ENCODE results near the gene RNU1-3.
"Not testable (repeated sequence)": the region's sequence is repeated elsewhere in the genome, so short reads cannot be mapped to it uniquely, and the experiment has no call there.

RNU1-3 gene

GRCh38 chr1:16639091-16640031, 27.4 kb downstream of the RNU1-3 start:
- DNase-seq (ENCODE audit: low read depth in 2 of 2), result not testable (repeated sequence)

GRCh38 chr1:16637941-16638778, 28.6 kb downstream of the RNU1-3 start:
- not testable (repeated sequence) for DNase-seq (ENCODE audit: low read depth in 2 of 2)

DNA sequence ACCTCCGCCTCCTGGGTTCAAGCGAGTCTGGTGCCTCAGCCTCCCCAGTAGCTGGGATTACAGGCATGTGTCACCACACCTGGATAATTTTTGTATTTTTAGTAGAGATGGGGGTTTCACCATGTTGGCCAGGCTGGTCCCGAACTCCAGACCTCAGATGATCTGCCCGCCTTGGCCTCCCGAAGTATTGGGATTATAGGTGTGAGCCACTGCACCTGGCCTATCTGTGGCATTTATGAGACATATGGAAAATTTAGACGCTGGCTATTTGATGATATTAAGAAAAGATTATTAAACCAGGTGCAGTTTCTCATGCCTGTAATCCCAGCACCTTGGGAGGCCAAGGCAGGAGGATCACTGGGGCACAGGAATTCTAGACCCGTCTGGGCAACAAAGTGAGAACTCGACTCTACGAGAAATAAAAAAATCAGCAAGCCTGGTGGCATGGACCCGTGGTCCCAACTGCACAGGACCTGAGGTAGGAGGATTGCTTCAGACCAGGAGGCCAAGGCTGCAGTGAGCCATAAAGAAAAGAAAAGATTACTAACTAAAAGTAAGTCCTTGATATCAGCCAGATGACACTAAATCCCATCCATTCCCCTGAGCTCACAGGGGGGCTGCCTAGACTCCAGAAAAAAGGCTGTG, 30.1 kb downstream of the RNU1-3 start:
- not testable (repeated sequence) for DNase-seq (ENCODE audit: low read depth in 2 of 2)

GRCh38 chr1:16635959-16636358, 30.8 kb downstream of the RNU1-3 start:
- DNase-seq (ENCODE audit: low read depth in 2 of 2), result not testable (repeated sequence)

DNA sequence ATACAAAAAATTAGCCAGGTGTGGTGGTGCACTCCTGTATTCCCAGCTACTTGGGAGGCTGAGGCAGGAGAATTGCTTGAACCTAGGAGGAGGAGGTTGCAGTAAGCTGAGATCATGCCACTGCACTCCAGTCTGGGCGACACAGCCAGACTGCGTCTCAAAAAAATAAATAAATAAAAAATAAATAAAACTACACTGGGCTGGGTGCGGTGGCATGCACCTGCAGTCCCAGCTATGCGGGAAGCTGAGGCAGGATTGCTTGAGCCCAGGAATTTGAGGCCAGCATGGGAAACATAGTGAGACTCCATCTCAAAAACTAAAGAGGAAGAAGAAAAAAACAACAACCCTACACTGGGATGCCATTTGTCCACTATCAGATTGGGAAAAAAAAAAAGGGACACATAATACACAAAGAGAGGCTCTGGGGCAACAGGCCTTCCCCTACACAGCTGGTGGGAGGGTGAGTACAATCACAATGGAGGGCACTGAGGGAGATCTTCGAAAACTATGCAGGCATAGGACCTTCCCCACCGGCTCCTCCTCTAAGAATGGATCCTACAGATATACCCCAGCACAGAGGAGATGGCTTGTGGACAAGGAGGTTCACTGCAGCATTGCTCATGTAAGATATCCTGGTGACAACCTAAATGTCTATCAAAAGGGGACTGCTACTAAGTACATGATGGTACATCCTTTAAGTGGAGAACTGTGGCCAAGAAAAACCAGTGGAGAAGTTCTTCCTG, 33.0 kb downstream of the RNU1-3 start:
- not testable (repeated sequence) for DNase-seq (ENCODE audit: low read depth in 2 of 2)

DNA sequence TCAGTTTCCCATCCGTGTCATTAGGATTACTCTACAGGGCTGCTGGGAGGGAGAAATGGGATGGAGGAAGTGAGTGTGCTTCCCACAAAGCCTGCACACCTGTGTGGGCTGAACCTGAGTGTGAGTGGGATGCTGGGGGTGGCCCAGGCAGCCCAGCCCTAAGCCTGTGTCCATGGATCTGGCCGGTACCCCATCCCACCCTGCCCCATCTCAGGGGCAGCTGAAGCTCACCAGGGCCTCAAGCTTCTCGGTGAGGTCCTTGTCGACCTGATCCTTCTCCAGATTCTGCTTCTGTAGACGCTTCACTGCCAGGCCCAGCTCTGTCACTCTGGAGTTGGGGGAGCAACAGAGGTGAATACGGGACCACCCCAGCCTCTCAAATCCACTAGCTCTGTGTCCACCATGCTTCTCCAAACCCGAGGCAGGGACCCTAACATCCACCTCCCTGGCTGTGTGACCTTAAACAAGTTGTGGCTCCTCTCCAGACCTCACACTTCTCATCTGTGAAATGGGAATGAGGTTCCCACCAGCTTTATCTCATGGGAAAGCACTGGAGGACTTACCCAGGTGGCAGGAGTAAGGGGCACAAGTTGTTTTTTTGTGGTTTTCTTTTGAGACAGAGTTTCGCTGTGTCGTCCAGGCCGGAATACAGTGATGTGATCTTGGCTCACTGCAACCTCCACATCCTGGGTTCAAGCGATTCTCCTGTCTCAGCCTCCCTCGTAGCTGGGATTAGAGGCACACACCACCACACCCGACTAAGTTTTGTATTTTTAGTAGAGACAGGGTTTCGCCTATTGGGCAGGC, 34.5 kb downstream of the RNU1-3 start:
- DNase-seq (ENCODE audit: low read depth in 2 of 2), result not testable (repeated sequence)

- no peak for DNase-seq (ENCODE audit: low read depth in 2 of 2)
Observed at GRCh38 chr1:16631248-16632043, 35.3 kb downstream of the RNU1-3 start.

GRCh38 chr1:16630661-16631247, 36.0 kb downstream of the RNU1-3 start:
- DNase-seq (ENCODE audit: low read depth in 2 of 2), result no peak

DNA sequence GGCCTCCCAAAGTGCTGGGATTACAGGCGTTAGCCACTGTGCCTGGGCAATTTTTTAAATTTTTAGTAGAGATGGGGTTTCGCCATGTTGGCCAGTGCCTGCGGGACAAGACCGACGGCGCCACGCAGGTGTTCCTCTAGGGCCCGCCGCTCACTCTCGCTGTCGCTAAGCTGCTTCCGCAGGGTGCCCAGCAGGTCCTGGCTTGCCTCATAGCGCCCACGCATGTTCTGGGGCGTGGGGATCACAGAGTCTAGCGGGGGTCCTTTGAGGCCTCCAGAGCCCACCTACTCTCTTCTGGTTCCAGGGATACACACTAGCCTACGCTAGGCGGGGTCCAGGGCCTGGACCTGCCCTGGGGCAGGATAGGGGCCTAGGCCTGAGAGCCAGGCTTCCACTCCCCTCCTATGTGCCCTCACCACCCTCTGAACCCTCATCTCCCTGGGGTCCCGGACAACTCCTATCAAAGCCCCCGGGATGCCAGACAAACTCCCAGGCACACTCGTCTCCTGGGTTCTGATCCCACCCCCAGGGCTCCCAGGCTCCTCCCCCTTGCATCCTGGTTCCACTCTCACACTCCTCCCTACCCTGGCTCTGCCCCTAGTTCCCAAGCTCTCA, 36.7 kb downstream of the RNU1-3 start:
- not testable (repeated sequence) for DNase-seq (ENCODE audit: low read depth in 2 of 2)

- DNase-seq (ENCODE audit: low read depth in 2 of 2), result no peak
Observed at GRCh38 chr1:16628361-16629111, 38.2 kb downstream of the RNU1-3 start.

GRCh38 chr1:16626409-16626983, 40.3 kb downstream of the RNU1-3 start:
- DNase-seq (ENCODE audit: low read depth in 2 of 2), result not testable (repeated sequence)

DNA sequence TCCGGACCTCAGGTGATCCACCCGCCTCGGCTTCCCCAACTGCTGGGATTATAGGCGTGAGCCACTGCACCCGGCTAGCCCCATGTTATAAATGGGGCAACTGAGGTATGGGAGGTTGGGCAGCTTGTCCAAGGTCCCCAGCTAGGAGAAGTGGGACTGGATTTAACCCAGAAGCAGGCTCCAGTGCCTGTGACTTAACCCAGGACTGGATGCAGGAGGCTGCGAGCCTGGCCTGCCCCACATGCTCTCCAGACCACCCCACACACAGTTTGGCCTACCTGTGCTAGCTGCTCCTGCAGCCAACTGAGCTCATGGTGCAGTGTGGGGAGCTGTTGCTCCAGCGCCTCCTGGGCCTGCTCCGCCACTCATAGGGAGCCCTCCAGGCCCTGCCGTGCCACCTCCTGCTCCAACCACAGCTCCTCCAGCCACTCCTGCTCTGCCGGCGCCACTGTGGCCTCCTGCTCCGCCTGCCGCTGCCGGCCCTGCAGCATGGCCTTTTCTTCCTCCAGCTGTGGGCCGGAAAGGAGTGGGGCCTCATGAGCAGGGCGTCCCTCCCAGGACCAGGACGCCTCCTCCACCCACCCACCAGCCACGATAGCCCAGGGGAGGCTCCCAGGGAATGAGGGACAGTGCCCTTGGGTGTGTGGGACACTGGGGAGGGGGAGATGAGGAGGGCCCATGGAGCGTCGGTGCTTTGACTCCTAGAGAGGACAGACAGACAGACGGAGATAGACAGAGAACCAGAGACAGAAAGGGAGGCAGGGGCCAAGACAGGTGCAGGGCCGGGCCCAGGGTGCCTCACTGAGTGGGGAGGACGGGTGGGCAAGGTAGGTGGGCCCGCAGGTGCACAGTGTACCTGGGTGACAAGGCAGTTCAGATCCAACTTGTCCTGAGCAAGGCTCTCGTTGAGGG, 41.0 kb downstream of the RNU1-3 start:
- no peak for DNase-seq (ENCODE audit: low read depth in 2 of 2)

DNA sequence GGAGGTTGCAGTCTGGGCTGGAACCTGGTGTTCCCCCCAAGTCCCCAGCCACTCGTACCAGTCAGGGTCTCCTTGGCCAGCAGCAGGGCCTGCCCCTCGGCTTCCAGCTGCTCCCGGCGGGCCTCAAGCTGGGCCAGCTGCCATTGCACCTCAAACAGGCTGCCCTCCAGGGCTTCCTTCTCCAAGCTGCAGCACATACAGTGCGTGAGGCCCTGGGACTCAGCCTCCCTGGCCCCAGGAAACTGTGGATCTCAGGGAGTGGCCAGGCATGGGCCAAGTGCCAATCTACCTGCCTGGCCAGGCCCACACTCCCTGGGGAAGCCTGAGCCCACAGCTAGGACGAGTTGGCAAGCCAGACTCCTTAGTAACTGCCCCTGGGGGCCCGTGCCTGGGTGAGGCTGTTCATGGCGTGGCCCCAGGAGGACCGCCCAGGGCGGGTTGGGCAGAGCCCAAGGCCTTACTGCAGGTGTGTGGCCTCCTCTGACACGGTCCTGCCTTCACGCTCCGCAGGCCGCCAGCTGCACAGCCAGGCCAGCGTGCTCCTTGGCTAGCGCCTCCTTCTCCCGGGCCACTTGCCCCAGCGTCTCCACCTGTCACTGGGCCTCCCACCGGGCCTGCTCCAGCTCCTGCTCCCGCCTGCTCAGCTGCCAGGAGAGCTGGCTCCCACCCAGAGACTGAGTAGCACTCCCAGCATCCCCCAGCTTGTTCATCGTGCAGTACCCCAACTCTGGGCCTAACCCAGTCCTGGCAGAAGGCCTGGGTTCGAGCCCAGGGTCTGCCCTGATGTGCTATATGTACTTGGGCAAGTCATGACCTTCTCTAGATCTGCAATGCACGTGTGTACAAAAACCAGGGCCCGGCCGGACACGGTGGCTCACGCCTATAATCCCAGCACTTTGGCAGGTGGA, 42.7 kb downstream of the RNU1-3 start:
- not testable (repeated sequence) for DNase-seq (ENCODE audit: low read depth in 2 of 2)

DNA sequence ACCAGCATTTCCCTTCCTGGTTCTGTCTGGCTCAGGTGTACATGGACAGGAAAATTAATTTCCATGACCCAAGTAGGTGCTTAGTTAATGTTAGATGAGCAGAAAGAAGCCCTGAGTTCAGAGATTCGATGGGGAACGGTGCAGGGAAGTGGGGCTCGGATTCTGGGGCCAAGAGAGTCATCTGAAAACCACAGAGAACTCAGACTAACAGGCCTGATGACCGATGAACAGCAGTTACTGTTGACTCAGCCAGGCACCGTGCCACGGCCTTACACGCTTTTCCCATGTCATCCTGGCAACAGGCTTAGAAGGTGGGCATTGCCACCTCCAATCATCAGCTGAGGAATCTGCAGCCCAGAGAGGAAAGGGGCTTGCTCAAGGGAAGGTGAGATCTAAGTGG, 43.4 kb downstream of the RNU1-3 start:
- not testable (repeated sequence) for DNase-seq (ENCODE audit: low read depth in 2 of 2)

DNA sequence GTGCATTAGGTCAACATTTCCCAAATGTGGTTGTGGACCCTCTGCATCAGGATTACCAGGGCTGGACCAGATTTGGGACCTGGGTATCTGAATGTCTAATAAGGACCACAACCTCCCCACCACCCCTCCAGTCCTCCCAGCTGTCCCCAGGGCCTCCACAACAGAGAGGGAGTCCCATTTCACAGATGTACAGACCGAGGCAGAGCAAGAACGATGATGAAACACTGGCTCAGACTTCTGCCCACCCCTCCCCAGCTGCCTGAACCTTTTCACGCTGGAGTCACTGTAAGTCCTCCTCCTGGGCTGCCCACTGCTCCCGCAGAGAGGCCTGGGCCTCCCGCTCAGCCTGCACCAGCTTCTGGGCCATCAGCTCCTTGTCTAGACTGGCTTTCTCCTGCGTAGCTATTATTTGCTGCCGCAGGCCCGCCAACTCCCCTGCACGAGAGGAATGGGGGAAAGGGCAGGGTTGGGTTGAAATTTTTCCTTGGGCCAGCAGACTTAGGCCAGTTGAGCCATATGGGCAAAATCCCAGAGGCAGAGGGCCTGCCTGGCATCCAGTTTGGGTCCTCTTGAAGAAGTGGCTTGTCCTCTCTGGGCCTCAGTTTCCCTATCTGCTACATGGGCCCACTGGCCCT, 45.0 kb downstream of the RNU1-3 start:
- not testable (repeated sequence) for DNase-seq (ENCODE audit: low read depth in 2 of 2)

Measured in stimulated activated CD4-positive, alpha-beta T cell treated with anti-CD3 and anti-CD28 coated beads, Interleukin-12 subunit alpha, Interleukin-12 subunit beta, amount 100 ng/mL, for 24 hours (primary cell).